IPS-NIHi11 (cell line): ENCODE results near the gene RNF123.

Experiments
- DNase-seq: peaks from one replicate; pipeline ENCODE4 v3.0.0; 2012; ENCODE audit warnings: mixed read lengths, low spot score

The RNF123 gene

GRCh38 chr3:49689046-49689907 is at the start of gene RNF123, which contains the start of gene MST1:
Gene RNF123, plus strand, starts transcription at chr3:49689557. Its CDS starts 1,609 bp downstream, at chr3:49691166.
Gene MST1, minus strand, starts transcription at chr3:49689474. Its CDS starts 783 bp downstream, at chr3:49688691.
- peak; percentile 95 for DNase-seq

- no peak for DNase-seq
These were observed 48.1 kb upstream of the RNF123 start for GRCh38 chr3:49641292-49641691.

GRCh38 chr3:49641921-49642707 is 47.2 kb upstream of the RNF123 start:
- no peak for DNase-seq

- no peak for DNase-seq
These were observed 46.6 kb upstream of the RNF123 start for GRCh38 chr3:49642708-49643145.

DNA sequence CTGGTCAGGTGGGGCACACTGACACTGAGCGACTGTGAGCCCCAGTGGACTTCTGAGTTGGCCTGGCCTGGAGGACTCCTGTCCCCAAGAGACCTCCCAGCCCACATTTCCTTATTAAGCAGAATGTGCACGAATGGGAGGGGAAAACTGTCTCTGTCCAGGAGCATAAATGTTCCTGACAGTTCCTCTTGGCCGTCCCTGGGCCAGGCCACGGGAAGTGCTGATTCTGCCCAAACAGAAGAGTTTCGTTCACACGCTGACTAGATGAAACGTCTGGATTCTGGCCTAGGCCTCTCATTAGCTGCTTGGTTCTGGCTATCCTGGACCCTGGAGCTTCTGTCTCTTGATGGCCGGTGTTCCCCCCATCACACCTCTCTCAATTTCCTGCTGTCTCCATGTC is 44.7 kb upstream of the RNF123 start:
- no peak for DNase-seq

DNA sequence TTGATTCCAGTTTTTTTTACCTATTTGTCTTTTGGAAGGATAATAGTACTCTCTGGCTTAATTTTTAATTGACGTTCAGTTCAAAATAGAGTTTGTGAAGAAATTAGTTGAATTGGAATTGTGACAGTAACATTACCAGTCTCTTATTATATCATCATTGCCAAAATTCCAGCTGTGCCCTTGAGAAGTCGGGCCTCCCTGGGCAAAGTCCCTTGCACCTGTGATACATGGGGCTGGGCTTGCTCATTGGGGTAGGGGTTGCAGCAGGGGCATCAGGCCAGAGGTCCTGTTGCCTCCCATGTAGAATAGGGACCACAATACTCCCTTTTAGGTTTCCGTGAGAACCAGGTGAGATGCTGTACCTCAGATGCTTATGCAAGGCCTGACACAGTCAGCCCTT is 43.1 kb upstream of the RNF123 start:
- no peak for DNase-seq

DNA sequence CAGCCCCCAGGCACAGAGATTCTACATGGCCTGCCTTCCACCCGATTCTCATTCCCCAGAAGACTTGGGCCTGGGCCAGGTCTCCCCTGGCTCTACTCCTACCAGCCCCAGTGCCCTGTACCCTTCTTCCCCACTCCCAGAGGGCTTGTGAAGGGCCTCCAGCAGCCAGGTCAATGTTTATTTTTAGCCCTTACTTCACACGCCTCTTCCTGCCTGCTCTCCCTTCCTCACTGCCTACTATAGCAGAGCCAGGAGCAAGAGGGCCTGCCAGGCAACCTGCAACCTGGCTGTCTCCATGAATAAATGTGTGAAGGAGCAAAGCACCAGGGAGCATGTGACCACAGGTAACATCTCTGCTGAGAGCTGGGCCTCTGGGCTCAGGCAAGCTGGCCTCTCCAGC is 41.6 kb upstream of the RNF123 start:
- DNase-seq = no peak

GRCh38 chr3:49648354-49649019 is 40.9 kb upstream of the RNF123 start:
- DNase-seq = no peak

DNA sequence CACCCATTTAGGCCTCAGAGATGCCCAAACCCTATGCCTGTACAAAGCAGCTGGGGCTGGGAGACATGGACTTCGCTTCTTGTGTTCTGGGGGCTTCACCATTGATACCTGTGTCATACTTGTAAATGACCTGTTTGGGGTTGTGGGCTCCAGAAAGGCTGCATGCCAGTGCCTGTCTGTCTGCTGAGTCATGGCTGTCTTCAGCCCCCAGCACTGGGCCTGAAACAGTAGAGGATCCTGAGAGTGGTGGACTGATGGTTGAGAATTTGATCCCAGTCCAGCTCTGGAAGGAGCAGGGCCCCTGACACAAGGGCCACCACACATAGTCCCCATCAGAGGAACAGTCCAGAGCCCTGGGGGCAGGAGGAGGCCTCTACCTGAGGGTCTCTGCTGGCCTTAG is 39.8 kb upstream of the RNF123 start:
- no peak for DNase-seq

- DNase-seq = no peak
These were observed 39.2 kb upstream of the RNF123 start for GRCh38 chr3:49650177-49650576.

- no peak for DNase-seq
These were observed 38.7 kb upstream of the RNF123 start for GRCh38 chr3:49650637-49651036.

GRCh38 chr3:49652218-49652902 is 37.0 kb upstream of the RNF123 start:
- DNase-seq = no peak

DNA sequence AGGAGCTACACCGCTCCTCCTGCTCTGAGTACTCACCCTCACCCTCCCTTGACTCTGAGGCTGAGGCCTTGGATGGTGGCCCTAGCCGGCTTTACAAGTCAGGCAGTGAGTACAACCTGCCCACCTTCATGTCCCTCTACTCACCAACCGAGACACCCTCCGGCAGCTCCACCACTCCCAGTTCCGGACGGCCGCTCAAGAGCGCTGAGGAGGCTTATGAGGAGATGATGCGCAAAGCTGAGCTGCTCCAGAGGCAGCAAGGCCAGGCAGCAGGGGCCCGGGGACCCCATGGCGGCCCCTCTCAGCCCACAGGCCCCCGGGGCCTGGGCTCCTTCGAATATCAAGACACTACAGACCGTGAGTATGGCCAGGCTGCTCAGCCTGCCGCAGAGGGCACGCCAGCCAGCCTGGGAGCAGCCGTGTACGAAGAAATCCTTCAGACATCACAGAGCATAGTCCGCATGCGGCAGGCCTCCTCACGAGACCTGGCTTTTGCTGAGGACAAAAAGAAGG is 36.4 kb upstream of the RNF123 start:
- no peak for DNase-seq

- DNase-seq = no peak
These were observed 35.7 kb upstream of the RNF123 start for GRCh38 chr3:49653621-49654020.

- DNase-seq = no peak
These were observed 35.1 kb upstream of the RNF123 start for GRCh38 chr3:49654176-49654825.

GRCh38 chr3:49654955-49655556 is 34.3 kb upstream of the RNF123 start:
- DNase-seq = no peak

- DNase-seq = no peak
These were observed 33.5 kb upstream of the RNF123 start for GRCh38 chr3:49655731-49656285.

DNA sequence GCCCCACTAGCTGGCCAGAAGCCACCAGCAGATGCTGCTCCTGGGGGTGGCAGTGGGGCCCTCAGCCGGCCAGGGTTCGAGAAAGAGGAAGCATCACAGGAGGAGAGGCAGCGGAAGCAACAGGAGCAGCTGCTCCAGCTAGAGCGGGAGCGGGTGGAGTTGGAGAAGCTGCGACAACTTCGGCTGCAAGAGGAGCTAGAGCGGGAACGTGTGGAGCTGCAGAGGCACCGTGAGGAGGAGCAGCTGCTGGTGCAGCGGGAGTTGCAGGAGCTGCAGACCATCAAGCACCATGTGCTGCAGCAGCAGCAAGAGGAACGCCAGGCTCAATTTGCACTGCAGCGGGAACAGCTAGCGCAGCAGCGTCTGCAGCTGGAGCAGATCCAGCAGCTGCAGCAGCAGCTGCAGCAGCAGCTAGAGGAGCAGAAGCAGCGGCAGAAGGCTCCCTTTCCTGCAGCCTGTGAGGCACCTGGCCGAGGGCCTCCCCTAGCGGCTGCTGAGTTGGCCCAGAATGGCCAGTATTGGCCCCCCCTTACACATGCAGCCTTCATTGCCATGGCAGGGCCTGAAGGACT is 32.7 kb upstream of the RNF123 start:
- no peak for DNase-seq

- no peak for DNase-seq
These were observed 32.0 kb upstream of the RNF123 start for GRCh38 chr3:49657208-49657915.
